NCI-H1694 treated with DMSO at 0.1 percent for 48 hours (cell line): ENCODE results near the gene RGS6.

ENCODE experiments used
- DNase-seq: peaks from one replicate; lab custom pipeline; 2025; lab: John Stamatoyannopoulos, UW

RGS6 gene

DNA sequence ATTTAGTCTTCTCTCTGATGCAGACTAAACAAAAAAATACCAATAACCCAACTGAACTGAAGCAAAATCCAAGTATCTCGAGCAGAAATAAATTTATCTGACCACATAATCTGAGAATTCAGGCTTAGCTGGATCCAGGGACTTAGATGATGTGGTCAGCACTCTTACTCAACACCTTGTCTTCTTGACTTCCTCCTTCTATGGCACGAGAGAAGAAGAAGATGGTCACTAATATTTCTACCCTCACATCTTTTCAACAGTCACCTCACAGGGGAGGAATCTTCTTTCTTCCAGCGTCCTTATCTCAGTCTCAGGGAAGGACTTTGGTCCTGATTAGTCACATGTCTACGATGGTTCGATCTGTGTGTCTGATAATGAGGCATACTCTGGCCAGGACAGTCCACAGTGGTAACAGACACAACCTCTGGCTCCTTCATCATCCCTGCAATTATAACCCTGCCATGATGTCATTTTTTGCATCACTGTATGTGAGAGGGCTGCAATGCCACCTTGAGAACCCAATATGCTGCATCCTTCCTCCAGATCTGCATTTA, 15.8 kb downstream of the RGS6 start:
- DNase-seq, result no peak

GRCh38 chr14:71952381-71953363, 20.4 kb downstream of the RGS6 start:
- DNase-seq, result no peak

DNA sequence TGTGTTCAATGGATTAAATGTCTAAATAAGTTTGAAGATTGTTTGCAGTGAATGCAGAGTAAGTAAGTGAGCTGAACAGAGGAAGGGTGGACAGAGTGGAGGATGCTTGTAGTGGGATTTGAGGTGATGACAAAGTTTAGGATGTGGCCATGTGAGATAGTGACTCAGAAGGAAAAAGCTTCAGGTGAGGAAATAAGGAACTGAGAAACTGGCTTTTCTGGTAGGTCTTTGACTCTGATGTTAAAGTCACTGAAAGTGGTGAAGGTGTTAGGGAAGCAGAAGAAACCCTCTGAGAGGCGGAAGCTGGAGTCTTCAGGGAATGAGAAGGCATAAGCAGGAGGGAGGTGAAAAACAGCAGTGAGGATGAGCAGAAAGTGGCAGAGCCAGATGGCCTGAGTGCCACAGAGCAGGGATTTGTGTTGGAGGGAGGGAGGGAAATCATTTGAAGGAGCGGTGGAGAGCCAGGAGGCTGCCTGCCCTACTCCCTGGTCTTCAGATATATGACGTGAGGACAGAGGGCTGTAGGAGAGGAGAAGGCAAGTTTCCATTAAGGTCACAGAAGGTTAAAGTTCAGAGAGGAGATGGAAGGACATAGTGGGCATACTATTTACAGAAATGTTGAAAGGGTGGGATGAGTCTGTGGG, 24.8 kb downstream of the RGS6 start:
- DNase-seq, result no peak

DNA sequence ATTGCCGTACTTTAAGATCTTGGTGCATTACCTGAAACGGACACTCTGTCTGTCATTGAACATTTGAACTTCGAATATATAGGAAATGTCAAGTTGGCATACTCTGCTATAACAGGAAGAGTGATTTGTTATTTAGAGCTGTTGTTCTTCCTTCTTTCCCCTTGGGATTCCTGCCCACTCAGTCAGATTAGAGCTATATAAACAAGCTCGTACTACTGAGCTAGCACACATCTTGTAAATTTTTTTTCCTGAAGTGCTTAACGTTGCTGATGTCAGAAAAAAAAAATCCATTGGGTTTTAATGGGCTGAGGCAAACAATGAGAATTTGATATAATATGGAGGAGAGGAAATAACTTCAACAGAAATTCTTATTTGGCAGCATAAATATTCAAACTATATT, 26.8 kb downstream of the RGS6 start:
- DNase-seq, result no peak

- no peak for DNase-seq
Measured at GRCh38 chr14:71960494-71961353, 28.5 kb downstream of the RGS6 start.

DNA sequence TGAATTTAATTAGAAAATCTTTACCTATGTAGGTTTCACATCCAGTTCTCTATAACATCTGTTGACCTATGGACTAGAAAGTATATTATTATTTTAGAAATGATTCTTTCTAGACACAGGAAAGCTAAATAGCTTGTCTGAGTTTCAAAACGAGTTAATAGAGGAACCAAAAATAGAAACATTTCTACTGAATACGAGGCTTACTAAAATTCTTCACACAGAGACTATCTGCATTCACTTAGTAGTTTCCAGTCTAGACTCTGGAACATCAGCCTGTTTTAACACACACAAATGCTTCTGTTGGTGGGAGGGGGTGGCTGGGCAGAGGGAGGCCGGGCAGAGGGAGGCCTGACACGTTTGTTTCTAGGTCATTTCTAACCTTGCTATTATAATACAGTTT, 29.7 kb downstream of the RGS6 start:
- DNase-seq, result no peak

DNA sequence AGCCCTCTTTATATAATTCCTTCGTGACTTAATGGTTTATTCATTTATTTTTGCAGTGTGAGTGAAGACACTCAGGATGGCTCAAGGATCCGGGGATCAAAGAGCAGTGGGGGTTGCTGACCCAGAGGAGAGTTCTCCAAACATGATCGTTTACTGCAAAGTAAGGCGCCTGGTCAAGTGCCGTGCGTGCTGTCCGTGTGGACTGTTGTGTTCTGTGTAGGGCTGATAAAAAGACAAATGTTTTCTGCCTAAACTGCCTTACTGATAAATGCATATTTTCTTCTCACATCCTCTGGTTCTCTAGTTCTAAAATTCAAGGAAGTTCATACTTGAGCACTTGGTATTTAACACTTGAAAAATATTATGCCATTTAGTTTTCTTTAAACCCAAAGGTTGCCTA, 32.5 kb downstream of the RGS6 start:
- DNase-seq, result no peak

GRCh38 chr14:71966528-71966927, 34.3 kb downstream of the RGS6 start:
- no peak for DNase-seq

GRCh38 chr14:71967704-71968103, 35.5 kb downstream of the RGS6 start:
- DNase-seq, result no peak

GRCh38 chr14:71970272-71970671, 38.0 kb downstream of the RGS6 start:
- no peak for DNase-seq

GRCh38 chr14:71985538-71986189, 53.4 kb downstream of the RGS6 start:
- DNase-seq, result no peak

DNA sequence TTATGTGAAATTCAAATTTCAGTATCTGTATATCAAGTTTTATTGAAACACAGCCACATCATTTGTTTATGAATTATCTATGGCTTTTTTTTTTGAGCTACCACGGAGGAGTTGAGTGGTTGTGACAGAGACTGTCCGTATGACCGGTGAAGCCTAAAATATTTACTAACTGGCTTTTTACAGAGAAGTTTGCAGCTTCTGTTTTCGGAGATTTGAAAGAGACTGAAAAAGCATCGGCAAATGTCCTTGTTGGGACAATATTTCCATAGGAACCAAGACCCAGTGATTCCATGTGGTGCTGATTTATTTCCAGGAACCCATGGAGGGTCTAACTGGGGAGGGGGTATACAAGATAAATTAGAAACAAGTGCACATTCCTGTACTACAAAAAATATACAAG, 56.2 kb downstream of the RGS6 start:
- DNase-seq, result no peak

GRCh38 chr14:71988939-71989338, 56.7 kb downstream of the RGS6 start:
- no peak for DNase-seq

- DNase-seq, result no peak
Measured at GRCh38 chr14:71994416-71994815, 62.2 kb downstream of the RGS6 start.

- no peak for DNase-seq
Measured at GRCh38 chr14:71995741-71996140, 63.5 kb downstream of the RGS6 start.

DNA sequence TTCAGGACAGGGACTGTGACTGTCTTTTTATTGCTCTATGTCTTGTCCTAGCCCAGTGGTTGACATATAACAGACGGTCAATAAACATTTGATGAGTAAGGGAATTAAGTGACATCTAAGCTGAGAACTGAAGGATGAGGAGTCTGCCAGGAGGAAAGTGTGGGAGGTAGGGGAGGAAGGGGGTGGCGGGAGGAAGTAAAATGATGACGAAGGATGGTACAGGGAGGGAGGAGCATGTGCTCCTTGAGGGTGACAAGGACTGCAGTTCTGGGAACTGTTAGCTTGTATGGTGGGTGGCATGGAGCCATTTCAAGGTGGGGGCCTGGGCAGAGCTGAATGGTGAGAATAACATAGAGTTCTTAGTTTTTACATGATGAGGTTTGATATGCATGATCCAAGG, 64.4 kb downstream of the RGS6 start:
- DNase-seq, result no peak

DNA sequence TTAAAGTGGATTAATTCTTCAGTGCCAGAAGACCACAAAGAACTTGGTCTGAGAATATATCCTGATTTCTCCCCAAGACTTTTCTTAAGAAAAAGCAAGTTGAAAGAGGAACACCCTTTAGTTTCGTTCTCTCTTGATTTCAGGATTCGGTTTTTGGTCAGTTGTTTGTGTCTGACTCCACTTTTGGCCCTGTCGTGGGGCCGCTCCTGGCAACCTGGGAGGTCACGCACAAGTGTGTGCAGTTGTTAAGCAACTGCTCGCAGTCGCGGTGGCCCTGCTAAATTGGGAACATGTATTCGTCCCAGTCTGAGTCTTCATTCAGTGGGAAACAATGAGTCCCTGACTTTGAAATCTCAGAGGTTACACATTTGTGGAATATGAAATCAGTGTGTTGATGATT, 68.7 kb downstream of the RGS6 start:
- no peak for DNase-seq

GRCh38 chr14:72002731-72003130, 70.5 kb downstream of the RGS6 start:
- no peak for DNase-seq

GRCh38 chr14:72008666-72009065, 76.4 kb downstream of the RGS6 start:
- no peak for DNase-seq

DNA sequence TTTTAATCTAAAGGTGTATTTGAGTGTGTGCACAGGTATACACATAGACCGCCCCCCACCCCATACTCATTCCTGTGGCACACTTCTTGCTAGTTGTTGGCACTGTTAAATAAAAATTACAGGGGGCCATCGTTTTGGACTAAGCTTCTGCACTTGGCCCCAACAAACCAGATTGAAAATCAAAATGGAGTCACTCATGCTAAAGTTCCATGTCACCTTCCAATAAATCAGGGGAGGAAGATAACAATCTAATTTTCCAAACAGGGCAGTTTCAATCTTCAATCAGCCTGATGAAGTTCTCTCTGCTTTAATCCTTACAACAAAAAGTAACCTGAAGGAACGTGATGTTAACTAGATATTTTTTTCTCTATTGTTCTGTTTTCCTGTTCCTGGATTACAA, 78.2 kb downstream of the RGS6 start:
- DNase-seq, result no peak

- no peak for DNase-seq
Measured at GRCh38 chr14:72013721-72014345, 81.6 kb downstream of the RGS6 start.
